MM.1S (cell line): ENCODE data around the gene GMPR.

ENCODE experiments used
- DNase-seq: peaks from one replicate; pipeline ENCODE4 v3.0.0-alpha.2; 2015
- H2AFZ ChIP-seq: fragments of 300-600 bp; sonication (generic); 2 replicates; pipeline ENCODE4 v1.6.0; 2016; ENCODE audit warnings: antibody characterized with exemption, low read length
- H3F3A ChIP-seq: fragments of 300-600 bp; sonication (generic); 2 replicates; pipeline ENCODE4 v1.6.1; 2016; ENCODE audit warnings: mild to moderate bottlenecking, antibody characterized with exemption, low read length, moderate library complexity, mixed read lengths; ENCODE audit not compliant: insufficient read depth
- H3K27ac ChIP-seq: fragments of 300-600 bp; sonication (generic); 2 replicates; pipeline ENCODE4 v1.5.1; 2016; ENCODE audit warnings: mild to moderate bottlenecking, low read length
- H3K27me3 ChIP-seq: fragments of 300-600 bp; sonication (generic); replicated peaks from 2 replicates; pipeline ENCODE4 v1.6.0; 2016; ENCODE audit warnings: low read length; ENCODE audit not compliant: insufficient read depth
- H3K36me3 ChIP-seq: fragments of 300-600 bp; sonication (generic); replicated peaks from 2 replicates; pipeline ENCODE4 v1.6.1; 2016; ENCODE audit warnings: mild to moderate bottlenecking, low read length, mixed read lengths; ENCODE audit not compliant: insufficient read depth
- H3K4me1 ChIP-seq: fragments of 300-600 bp; sonication (generic); 2 replicates; pipeline ENCODE4 v1.6.1; 2016; ENCODE audit warnings: low read length, mixed read lengths
- H3K4me2 ChIP-seq: fragments of 300-600 bp; sonication (generic); 2 replicates; pipeline ENCODE4 v1.6.0; 2016; ENCODE audit warnings: low read depth, low read length
- H3K4me3 ChIP-seq: fragments of 300-600 bp; sonication (generic); 2 replicates; pipeline ENCODE4 v1.5.1; 2016; ENCODE audit warnings: low read length, mixed read lengths
- H3K79me2 ChIP-seq: fragments of 300-600 bp; sonication (generic); 2 replicates; pipeline ENCODE4 v1.6.1; 2016; ENCODE audit warnings: mixed run types, low read length, mixed read lengths
- H3K9ac ChIP-seq: fragments of 300-600 bp; sonication (generic); 2 replicates; pipeline ENCODE4 v1.6.1; 2016; ENCODE audit warnings: low read length, mixed read lengths
- H3K9me2 ChIP-seq: fragments of 300-600 bp; sonication (generic); replicated peaks from 2 replicates; pipeline ENCODE4 v1.6.1; 2016; ENCODE audit warnings: mild to moderate bottlenecking, low read length, mixed read lengths; ENCODE audit not compliant: insufficient read depth
- H3K9me3 ChIP-seq: fragments of 300-600 bp; sonication (generic); replicated peaks from 2 replicates; pipeline ENCODE4 v1.6.1; 2016; ENCODE audit warnings: mild to moderate bottlenecking, low read length, mixed read lengths; ENCODE audit not compliant: insufficient read depth
- H4K20me1 ChIP-seq: fragments of 300-600 bp; sonication (generic); 2 replicates; pipeline ENCODE4 v1.6.1; 2016; ENCODE audit warnings: mild to moderate bottlenecking, low read length, moderate library complexity, mixed read lengths; ENCODE audit not compliant: insufficient read depth
- CTCF ChIP-seq: fragments of 300-600 bp; sonication (generic); IDR thresholded peaks from 2 replicates; pipeline ENCODE4 v1.5.1; 2016; ENCODE audit warnings: antibody characterized with exemption, low read length, mixed read lengths
- EZH2 ChIP-seq: fragments of 300-600 bp; sonication (generic); optimal IDR thresholded peaks from 2 replicates; pipeline ENCODE3; 2017; ENCODE audit warnings: low read depth, mild to moderate bottlenecking, antibody characterized with exemption, low read length, mixed read lengths
- EZH2phosphoT487 ChIP-seq: fragments of 300-600 bp; sonication (generic); IDR thresholded peaks from 2 replicates; pipeline ENCODE4 v1.6.1; 2018; ENCODE audit warnings: antibody characterized with exemption, low read length

Gene GMPR

GRCh38 chr6:16326531-16326930 lies 88.1 kb downstream of the GMPR start:
- no peak overlapping the region for H3K4me3 ChIP-seq
- no peak overlapping the region for H2AFZ ChIP-seq
- H4K20me1 ChIP-seq: no peaks in the 10 kb centered on the region
- no peak overlapping the region for H3K27ac ChIP-seq
- H3F3A ChIP-seq: peaks cover 11% of the 10 kb centered on the region
- no peaks in the 10 kb centered on the region for H3K36me3 ChIP-seq
- no peaks in the 10 kb centered on the region for H3K9me2 ChIP-seq
- H3K4me1 ChIP-seq: peaks cover 24% of the 10 kb centered on the region
- H3K4me2 ChIP-seq: no peak overlapping the region
- H3K27me3 ChIP-seq: no peaks in the 10 kb centered on the region
- no peaks in the 10 kb centered on the region for H3K9me3 ChIP-seq
- H3K9ac ChIP-seq: no peak overlapping the region
- no peaks in the 10 kb centered on the region for H3K79me2 ChIP-seq
- TF ChIP-seq CTCF: no peak
- no peak for TF ChIP-seq EZH2phosphoT487
- TF ChIP-seq EZH2: no peak
- no peak for DNase-seq

GRCh38 chr6:16326971-16327776 lies 88.8 kb downstream of the GMPR start:
- Histone ChIP-seq H3K27ac (no peak overlapping the region), H3K36me3 (no peaks in the 10 kb centered on the region), H3K9ac (no peak overlapping the region), H3F3A (peaks cover 15% of the 10 kb centered on the region), H3K9me2 (no peaks in the 10 kb centered on the region), H2AFZ (no peak overlapping the region), H3K27me3 (no peaks in the 10 kb centered on the region), H4K20me1 (no peaks in the 10 kb centered on the region), H3K9me3 (no peaks in the 10 kb centered on the region), H3K4me3 (no peak overlapping the region), H3K4me2 (no peak overlapping the region), H3K79me2 (no peaks in the 10 kb centered on the region), H3K4me1 (peaks cover 24% of the 10 kb centered on the region)
- TF ChIP-seq CTCF (no peak), EZH2phosphoT487 (no peak), EZH2 (no peak)
- DNase-seq: no peak

- no peak overlapping the region for H3K27ac ChIP-seq
- H3K27me3 ChIP-seq: no peaks in the 10 kb centered on the region
Measured at GRCh38 chr6:16327777-16328325, 89.5 kb downstream of the GMPR start.

More at GRCh38 chr6:16327777-16328325, 89.5 kb downstream of the GMPR start:
- H3F3A ChIP-seq: peaks cover 14% of the 10 kb centered on the region
- DNase-seq: no peak
- no peaks in the 10 kb centered on the region for H3K36me3 ChIP-seq
- TF ChIP-seq EZH2 (no peak), EZH2phosphoT487 (no peak), CTCF (no peak)
- no peaks in the 10 kb centered on the region for H3K9me2 ChIP-seq
- no peaks in the 10 kb centered on the region for H4K20me1 ChIP-seq
- H3K4me2 ChIP-seq: no peak overlapping the region
- H3K4me1 ChIP-seq: peaks cover 19% of the 10 kb centered on the region
- H3K9me3 ChIP-seq: no peaks in the 10 kb centered on the region
- no peaks in the 10 kb centered on the region for H3K79me2 ChIP-seq
- H2AFZ ChIP-seq: no peak overlapping the region
- H3K4me3 ChIP-seq: no peak overlapping the region
- no peak overlapping the region for H3K9ac ChIP-seq
